Measurements from ENCODE around the gene TMEM185A.
"Not testable (repeated sequence)": the region's sequence is repeated elsewhere in the genome, so short reads cannot be mapped to it uniquely, and the experiment has no call there.

The TMEM185A gene

GRCh38 chrX:149619662-149620061 is 11.9 kb downstream of the TMEM185A start:
- DNase-seq = not testable (repeated sequence)

GRCh38 chrX:149618871-149619270 is 12.7 kb downstream of the TMEM185A start:
- DNase-seq = no peak

GRCh38 chrX:149611623-149612175 is 19.9 kb downstream of the TMEM185A start:
- DNase-seq = no peak

- no peak for DNase-seq
These were observed 21.1 kb downstream of the TMEM185A start for GRCh38 chrX:149610511-149610910.

GRCh38 chrX:149607699-149608098 is 23.9 kb downstream of the TMEM185A start:
- DNase-seq = no peak

GRCh38 chrX:149605248-149605885 is 26.2 kb downstream of the TMEM185A start:
- not testable (repeated sequence) for DNase-seq

GRCh38 chrX:149598603-149599002 is 33.0 kb downstream of the TMEM185A start:
- DNase-seq = not testable (repeated sequence)

GRCh38 chrX:149595943-149596342 is 35.6 kb downstream of the TMEM185A start:
- not testable (repeated sequence) for DNase-seq

GRCh38 chrX:149595214-149595613 is 36.4 kb downstream of the TMEM185A start, which contains the start of gene HSFX2:
TSS of gene HSFX2 (minus strand) at chrX:149595314. CDS start at chrX:149594700, 614 bp downstream.
- DNase-seq = not testable (repeated sequence)

- DNase-seq = not testable (repeated sequence)
These were observed 40.6 kb downstream of the TMEM185A start for GRCh38 chrX:149590993-149591392.

- DNase-seq = not testable (repeated sequence)
These were observed 44.2 kb downstream of the TMEM185A start, which contains the start of gene MAGEA9B for GRCh38 chrX:149587359-149587758. TSS of gene MAGEA9B (minus strand) at chrX:149587459. CDS start at chrX:149583179, 4,280 bp downstream.

- DNase-seq = not testable (repeated sequence)
These were observed 46.0 kb downstream of the TMEM185A start for GRCh38 chrX:149585631-149586030.

GRCh38 chrX:149573456-149573855 is 58.1 kb downstream of the TMEM185A start:
- DNase-seq = not testable (repeated sequence)

GRCh38 chrX:149572743-149573142 is 58.8 kb downstream of the TMEM185A start:
- DNase-seq = no peak

GRCh38 chrX:149571770-149572169 is 59.8 kb downstream of the TMEM185A start:
- no peak for DNase-seq

GRCh38 chrX:149570668-149571067 is 60.9 kb downstream of the TMEM185A start:
- no peak for DNase-seq

GRCh38 chrX:149569770-149570169 is 61.8 kb downstream of the TMEM185A start:
- DNase-seq = no peak

- DNase-seq = no peak
These were observed 62.8 kb downstream of the TMEM185A start for GRCh38 chrX:149568701-149569296.

GRCh38 chrX:149567621-149568417 is 63.8 kb downstream of the TMEM185A start:
- no peak for DNase-seq

- DNase-seq = no peak
These were observed 68.2 kb downstream of the TMEM185A start for GRCh38 chrX:149563359-149563758.

GRCh38 chrX:149555251-149555650 is 76.3 kb downstream of the TMEM185A start:
- not testable (repeated sequence) for DNase-seq

GRCh38 chrX:149551939-149552248 is 79.7 kb downstream of the TMEM185A start:
- DNase-seq = not testable (repeated sequence)

- DNase-seq = not testable (repeated sequence)
These were observed 80.2 kb downstream of the TMEM185A start for GRCh38 chrX:149551245-149551938.
